Neural progenitor cell (in vitro differentiated cells): Measurements from ENCODE around the gene RAD51AP1.

Experiments used
- EZH2 ChIP-seq: fragments of 200-600 bp; sonication (generic); IDR thresholded peaks from 2 replicates; pipeline ENCODE4 v1.6.1; 2017; ENCODE audit warnings: antibody characterized with exemption, mild to moderate bottlenecking, moderate library complexity
- EZH2phosphoT487 ChIP-seq: fragments of 200-600 bp; sonication (generic); IDR thresholded peaks from 2 replicates; pipeline ENCODE4 v1.6.1; 2017; ENCODE audit warnings: antibody characterized with exemption
- TF ChIP-seq, protein P1 (sequence below): fragments of 200-600 bp; sonication (generic); IDR thresholded peaks from 2 replicates; pipeline ENCODE4 v1.5.1; 2017; ENCODE audit warnings: antibody characterized with exemption, mild to moderate bottlenecking

DNA sequence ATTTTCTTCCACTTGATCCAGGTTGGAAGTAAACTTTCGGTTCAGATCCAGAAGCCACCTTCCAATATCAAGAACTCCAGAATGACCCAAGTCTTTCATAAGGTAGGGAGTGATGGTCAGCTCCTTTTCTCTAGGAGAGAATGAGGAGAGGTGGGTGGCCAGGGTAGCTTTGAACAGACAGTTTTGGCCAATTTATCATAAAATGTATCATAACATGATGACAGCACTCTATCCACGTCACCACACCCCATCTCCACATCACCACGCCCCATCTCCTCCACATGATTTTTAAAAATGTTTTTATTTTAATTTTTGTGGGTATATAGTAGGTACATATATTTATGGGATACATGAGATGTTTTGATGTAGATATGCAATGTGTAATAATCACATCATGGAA is 50.2 kb downstream of the RAD51AP1 start:
- TF ChIP-seq, protein P1, sequence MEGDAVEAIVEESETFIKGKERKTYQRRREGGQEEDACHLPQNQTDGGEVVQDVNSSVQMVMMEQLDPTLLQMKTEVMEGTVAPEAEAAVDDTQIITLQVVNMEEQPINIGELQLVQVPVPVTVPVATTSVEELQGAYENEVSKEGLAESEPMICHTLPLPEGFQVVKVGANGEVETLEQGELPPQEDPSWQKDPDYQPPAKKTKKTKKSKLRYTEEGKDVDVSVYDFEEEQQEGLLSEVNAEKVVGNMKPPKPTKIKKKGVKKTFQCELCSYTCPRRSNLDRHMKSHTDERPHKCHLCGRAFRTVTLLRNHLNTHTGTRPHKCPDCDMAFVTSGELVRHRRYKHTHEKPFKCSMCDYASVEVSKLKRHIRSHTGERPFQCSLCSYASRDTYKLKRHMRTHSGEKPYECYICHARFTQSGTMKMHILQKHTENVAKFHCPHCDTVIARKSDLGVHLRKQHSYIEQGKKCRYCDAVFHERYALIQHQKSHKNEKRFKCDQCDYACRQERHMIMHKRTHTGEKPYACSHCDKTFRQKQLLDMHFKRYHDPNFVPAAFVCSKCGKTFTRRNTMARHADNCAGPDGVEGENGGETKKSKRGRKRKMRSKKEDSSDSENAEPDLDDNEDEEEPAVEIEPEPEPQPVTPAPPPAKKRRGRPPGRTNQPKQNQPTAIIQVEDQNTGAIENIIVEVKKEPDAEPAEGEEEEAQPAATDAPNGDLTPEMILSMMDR, result no peak
- no peak for TF ChIP-seq EZH2
- no peak for TF ChIP-seq EZH2phosphoT487
